Endodermal cell (in vitro differentiated cells): Measurements from ENCODE around the gene TMEM17. TPM values are rescaled to one million over a fixed set of nuclear protein-coding genes. Genes with fewer than 3 reads are reported as not detected.

Experiments used
- DNase-seq: peaks from one replicate; pipeline ENCODE4 v3.0.0-alpha.2; 2017
- H3K27ac ChIP-seq: 2 replicates; pipeline ENCODE4 v1.5.1; 2013; ENCODE audit warnings: mild to moderate bottlenecking, low read depth, low read length, moderate library complexity
- H3K27me3 ChIP-seq: 2 replicates; pipeline ENCODE4 v1.6.1; 2013; ENCODE audit warnings: mild to moderate bottlenecking, low read length, moderate library complexity; ENCODE audit not compliant: insufficient read depth, control insufficient read depth, poor library complexity, severe bottlenecking
- H3K36me3 ChIP-seq: 2 replicates; pipeline ENCODE4 v1.7.0; 2013; ENCODE audit warnings: mild to moderate bottlenecking, low read length, moderate library complexity; ENCODE audit not compliant: control insufficient read depth, insufficient read depth
- H3K4me1 ChIP-seq: one replicate; pipeline ENCODE4 v1.7.0; 2013; ENCODE audit warnings: low read length; ENCODE audit not compliant: control insufficient read depth, insufficient read depth
- H3K4me3 ChIP-seq: 2 replicates; pipeline ENCODE4 v1.5.1; 2013; ENCODE audit warnings: mild to moderate bottlenecking, low read length, moderate library complexity
- H3K9ac ChIP-seq: 2 replicates; pipeline ENCODE4 v1.6.1; 2013; ENCODE audit warnings: mild to moderate bottlenecking, low read length, moderate library complexity; ENCODE audit not compliant: poor library complexity, severe bottlenecking; ENCODE audit errors: extremely low read depth
- H3K9me3 ChIP-seq: 2 replicates; pipeline ENCODE4 v1.6.1; 2013; ENCODE audit warnings: mild to moderate bottlenecking, low read length, moderate library complexity; ENCODE audit not compliant: control insufficient read depth
- H3K27ac Mint-ChIP-seq: 2 replicates; pipeline ENCODE4 v1.8.0; 2020; ENCODE audit warnings: mixed read lengths
- H3K27me3 Mint-ChIP-seq: 2 replicates; pipeline ENCODE4 v1.8.0; 2021; ENCODE audit warnings: mild to moderate bottlenecking, mixed read lengths; ENCODE audit not compliant: insufficient read depth
- H3K36me3 Mint-ChIP-seq: 2 replicates; pipeline ENCODE4 v1.8.0; 2020; ENCODE audit warnings: low read depth, mixed read lengths
- H3K4me1 Mint-ChIP-seq: 2 replicates; pipeline ENCODE4 v1.8.0; 2020; ENCODE audit warnings: mixed read lengths
- H3K4me3 Mint-ChIP-seq: 2 replicates; pipeline ENCODE4 v1.8.0; 2020; ENCODE audit warnings: mild to moderate bottlenecking, moderate library complexity, mixed read lengths
- H3K9me3 Mint-ChIP-seq: 2 replicates; pipeline ENCODE4 v1.8.0; 2020; ENCODE audit warnings: mild to moderate bottlenecking, mixed read lengths
- CTCF ChIP-seq: fragments of 200-600 bp; sonication (generic); conservative IDR thresholded peaks from 2 replicates; pipeline ENCODE4 v1.5.0; 2021; ENCODE audit warnings: antibody characterized with exemption, mild to moderate bottlenecking
- WGBS, 2 experiments: methylation state at CpG; one replicate each; pipeline versions ENCODE4 v1.1.5 to v1.1.7; 2013; ENCODE audit warnings: missing lambda C conversion rate in 2 of 2, mixed read lengths in 1 of 2; ENCODE audit not compliant: insufficient coverage in 1 of 2, insufficient read length in 1 of 2; 5-methylcytosine and 5-hydroxymethylcytosine counted together
- total RNA-seq, 2 donors: library from RNA; stranded (reverse); fragmentation: NEBNext Ultra II Directional in 1 of 2; extraction: Animal tissue kit (Norgen Biotek cat#: 25700) in 1 of 2; gene quantifications; 2 replicates in 1 of 2; 3 replicates in 1 of 2; pipeline ENCODE4 v1.2.1, GENCODE V29; 2021

Gene TMEM17
- total RNA-seq, 2 donors from 2014 or later = 1.8 to 2.0 TPM

GRCh38 chr2:62453955-62454354 is 52.0 kb downstream of the TMEM17 start:
- Histone ChIP-seq H3K4me1 (peaks cover 11% of the 10 kb centered on the region), H3K4me3 (no peak overlapping the region), H3K27ac (no peak overlapping the region), H3K27me3 (peaks cover 28% of the 10 kb centered on the region), H3K36me3 (no peaks in the 10 kb centered on the region), H3K9me3 (no peaks in the 10 kb centered on the region), H3K9ac (no peak overlapping the region)
- no peak overlapping the region for H3K4me3 Mint-ChIP-seq
- WGBS, 2 experiments = 64 to 88% methylated on average over 1 to 3 of the region's 3 CpGs
- peaks cover 9% of the 10 kb centered on the region for H3K4me1 Mint-ChIP-seq
- H3K9me3 Mint-ChIP-seq = no peaks in the 10 kb centered on the region
- TF ChIP-seq CTCF = no peak
- H3K36me3 Mint-ChIP-seq = no peaks in the 10 kb centered on the region
- peaks cover 27% of the 10 kb centered on the region for H3K27me3 Mint-ChIP-seq
- DNase-seq = no peak
- H3K27ac Mint-ChIP-seq = no peak overlapping the region

GRCh38 chr2:62452701-62453454 is 53.1 kb downstream of the TMEM17 start:
- Mint-ChIP-seq H3K27ac (no peak overlapping the region), H3K4me1 (peaks cover 9% of the 10 kb centered on the region), H3K9me3 (no peaks in the 10 kb centered on the region), H3K36me3 (no peaks in the 10 kb centered on the region), H3K4me3 (no peak overlapping the region), H3K27me3 (peaks cover 20% of the 10 kb centered on the region)
- Histone ChIP-seq H3K27ac (no peak overlapping the region), H3K36me3 (no peaks in the 10 kb centered on the region), H3K9ac (no peak overlapping the region), H3K27me3 (peaks cover 30% of the 10 kb centered on the region), H3K9me3 (no peaks in the 10 kb centered on the region), H3K4me3 (no peak overlapping the region), H3K4me1 (peaks cover 11% of the 10 kb centered on the region)
- no peak for DNase-seq
- TF ChIP-seq CTCF = no peak
- WGBS, 2 experiments = 80 to 96% methylated on average over 3 to 7 of the region's 7 CpGs

GRCh38 chr2:62450716-62451191 is 55.2 kb downstream of the TMEM17 start:
- no peak overlapping the region for H3K27ac Mint-ChIP-seq
- H3K4me1 ChIP-seq = peaks cover 8% of the 10 kb centered on the region
- no peaks in the 10 kb centered on the region for H3K36me3 ChIP-seq
- no peak for DNase-seq
- peaks cover 19% of the 10 kb centered on the region for H3K27me3 Mint-ChIP-seq
- no peaks in the 10 kb centered on the region for H3K9me3 ChIP-seq
- H3K9ac ChIP-seq = no peak overlapping the region
- 93% methylated on average over 9 of the region's 9 CpGs for WGBS, 2 experiments
- no peak for TF ChIP-seq CTCF
- H3K9me3 Mint-ChIP-seq = no peaks in the 10 kb centered on the region
- peaks cover 9% of the 10 kb centered on the region for H3K4me1 Mint-ChIP-seq
- no peak overlapping the region for H3K27ac ChIP-seq
- no peak overlapping the region for H3K4me3 ChIP-seq
- no peak overlapping the region for H3K4me3 Mint-ChIP-seq
- peaks cover 19% of the 10 kb centered on the region for H3K27me3 ChIP-seq
- H3K36me3 Mint-ChIP-seq = no peaks in the 10 kb centered on the region

Other genes with a start within 250 kb of the TMEM17 start
- gene EHBP1, start 199.5 kb upstream of the TMEM17 start, total RNA-seq = 10 to 100 TPM; 34.6 to 49.8 TPM